ENCODE results near the gene LRIG1.
"Not testable (repeated sequence)": the region's sequence is repeated elsewhere in the genome, so short reads cannot be mapped to it uniquely, and the experiment has no call there.

DNA sequence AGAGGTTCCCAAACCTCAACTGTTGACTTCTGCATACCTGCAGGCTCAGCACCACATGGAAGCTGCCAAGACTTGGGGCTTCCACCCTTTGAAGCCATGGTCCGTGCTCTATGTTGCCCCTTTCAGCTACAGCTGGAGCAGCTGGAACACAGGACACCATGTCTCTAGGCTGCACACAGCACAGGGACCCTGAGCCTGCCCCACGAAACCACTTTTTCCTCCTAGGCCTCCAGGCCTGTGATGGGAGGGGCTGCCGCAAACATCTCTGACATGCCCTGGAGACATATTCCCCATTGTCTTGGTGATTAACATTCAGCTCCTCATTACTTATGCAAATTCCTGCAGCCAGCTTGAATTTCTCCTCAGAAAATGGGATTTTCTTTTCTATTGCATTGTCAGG, 78.9 kb downstream of the LRIG1 start:
- not testable (repeated sequence) for TF ChIP-seq CTCF, POLR2A, EP300 (IDR thresholded peaks at IDR 0.05)

Data from tibial nerve (tissue), 4 donors.